Measurements from ENCODE around the gene CXorf66. TPM values are rescaled to one million over a fixed set of nuclear protein-coding genes. Genes with fewer than 3 reads are reported as not detected.
"Not testable (repeated sequence)": the region's sequence is repeated elsewhere in the genome, so short reads cannot be mapped to it uniquely, and the experiment has no call there.

Gene CXorf66, protein sequence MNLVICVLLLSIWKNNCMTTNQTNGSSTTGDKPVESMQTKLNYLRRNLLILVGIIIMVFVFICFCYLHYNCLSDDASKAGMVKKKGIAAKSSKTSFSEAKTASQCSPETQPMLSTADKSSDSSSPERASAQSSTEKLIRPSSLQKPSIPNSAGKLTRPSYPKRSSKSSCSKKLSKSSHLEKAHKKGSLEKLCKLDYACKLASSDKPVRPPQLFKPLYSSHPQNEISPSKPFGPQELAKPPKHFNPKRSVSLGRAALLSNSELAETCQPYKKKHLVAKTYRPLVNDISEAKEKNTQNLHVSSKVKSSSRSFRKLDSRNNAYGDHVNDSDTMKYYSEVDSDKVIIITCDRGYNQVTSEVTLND
- total RNA-seq: not detected

DNA sequence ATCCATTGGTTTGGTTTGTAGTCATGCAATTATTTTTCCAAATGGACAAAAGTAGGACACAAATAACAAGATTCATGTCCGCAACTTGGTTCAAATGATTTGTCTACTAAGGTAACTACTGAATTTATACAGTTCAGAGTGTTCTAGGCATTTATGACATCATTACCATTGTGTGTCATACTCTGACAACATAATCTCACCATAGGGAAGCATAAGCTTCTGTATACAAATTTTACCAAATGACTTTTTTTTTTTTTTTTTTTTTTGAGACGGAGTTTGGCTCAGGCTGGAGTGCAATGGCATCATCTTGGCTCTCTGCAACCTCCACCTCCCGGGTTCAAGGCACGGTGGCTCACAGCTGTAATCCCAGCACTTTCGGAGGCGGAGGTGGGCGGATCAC is at the start of gene CXorf66:
TSS of gene CXorf66 (minus strand) at position 101 of the 400 bp plus-strand sequence. CDS start at position 76, 25 bp downstream.
- Mint-ChIP-seq H3K4me1 (ENCODE audit: low read depth) (no peaks in the 10 kb centered on the region), H3K36me3 (ENCODE audit: insufficient read depth) (no peaks in the 10 kb centered on the region), H3K27me3 (ENCODE audit: low read depth) (no peaks in the 10 kb centered on the region), H3K9me3 (no peaks in the 10 kb centered on the region), H3K4me3 (no peak within 1 kb of the TSS)
- ATAC-seq: no peak
- DNase-seq: no peak

DNA sequence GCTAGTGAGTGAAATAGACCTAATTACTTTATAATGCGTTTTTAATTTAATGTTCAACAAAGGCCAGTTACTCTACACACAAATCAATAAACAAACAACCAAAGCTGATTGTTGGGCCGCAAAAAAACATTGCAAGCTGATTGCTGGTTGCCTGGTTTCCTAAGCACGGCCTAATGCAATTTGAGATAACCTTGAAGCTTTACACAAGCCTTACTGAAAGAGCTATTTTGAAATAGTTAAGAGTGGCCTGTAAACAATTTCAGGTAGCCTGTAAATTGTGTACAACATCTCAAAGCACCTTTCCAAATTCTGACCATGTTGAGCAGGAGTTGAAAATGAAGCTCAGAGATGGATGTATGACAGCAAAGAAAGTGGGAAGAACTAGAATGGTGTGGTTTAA is 17.5 kb upstream of the CXorf66 start:
- Mint-ChIP-seq H3K4me1 (ENCODE audit: low read depth) (no peaks in the 10 kb centered on the region), H3K36me3 (ENCODE audit: insufficient read depth) (no peaks in the 10 kb centered on the region), H3K4me3 (no peak overlapping the region), H3K9me3 (no peaks in the 10 kb centered on the region), H3K27me3 (ENCODE audit: low read depth) (no peaks in the 10 kb centered on the region)
- DNase-seq (no peak), ATAC-seq (no peak)

DNA sequence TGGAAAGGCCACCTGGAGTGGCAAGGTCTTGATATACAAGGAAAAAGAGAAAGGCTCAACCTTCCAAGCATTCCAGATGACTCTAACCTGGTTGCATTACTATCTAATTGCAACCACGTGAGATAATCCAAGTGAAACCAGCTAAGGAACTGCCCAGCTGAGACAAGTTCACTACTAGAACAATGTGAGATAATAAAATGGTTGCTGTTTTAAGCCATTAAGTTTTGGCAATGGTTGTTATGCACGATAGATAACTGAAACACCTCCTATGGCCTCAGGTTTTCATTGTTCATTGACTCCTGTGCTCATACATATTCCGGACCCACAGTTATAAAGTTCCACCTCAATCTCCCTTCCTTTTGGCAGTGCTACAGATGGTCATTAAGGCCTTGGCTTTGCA is 9.2 kb upstream of the CXorf66 start:
- H3K27me3 Mint-ChIP-seq (ENCODE audit: low read depth): peaks cover 4% of the 10 kb centered on the region

DNA sequence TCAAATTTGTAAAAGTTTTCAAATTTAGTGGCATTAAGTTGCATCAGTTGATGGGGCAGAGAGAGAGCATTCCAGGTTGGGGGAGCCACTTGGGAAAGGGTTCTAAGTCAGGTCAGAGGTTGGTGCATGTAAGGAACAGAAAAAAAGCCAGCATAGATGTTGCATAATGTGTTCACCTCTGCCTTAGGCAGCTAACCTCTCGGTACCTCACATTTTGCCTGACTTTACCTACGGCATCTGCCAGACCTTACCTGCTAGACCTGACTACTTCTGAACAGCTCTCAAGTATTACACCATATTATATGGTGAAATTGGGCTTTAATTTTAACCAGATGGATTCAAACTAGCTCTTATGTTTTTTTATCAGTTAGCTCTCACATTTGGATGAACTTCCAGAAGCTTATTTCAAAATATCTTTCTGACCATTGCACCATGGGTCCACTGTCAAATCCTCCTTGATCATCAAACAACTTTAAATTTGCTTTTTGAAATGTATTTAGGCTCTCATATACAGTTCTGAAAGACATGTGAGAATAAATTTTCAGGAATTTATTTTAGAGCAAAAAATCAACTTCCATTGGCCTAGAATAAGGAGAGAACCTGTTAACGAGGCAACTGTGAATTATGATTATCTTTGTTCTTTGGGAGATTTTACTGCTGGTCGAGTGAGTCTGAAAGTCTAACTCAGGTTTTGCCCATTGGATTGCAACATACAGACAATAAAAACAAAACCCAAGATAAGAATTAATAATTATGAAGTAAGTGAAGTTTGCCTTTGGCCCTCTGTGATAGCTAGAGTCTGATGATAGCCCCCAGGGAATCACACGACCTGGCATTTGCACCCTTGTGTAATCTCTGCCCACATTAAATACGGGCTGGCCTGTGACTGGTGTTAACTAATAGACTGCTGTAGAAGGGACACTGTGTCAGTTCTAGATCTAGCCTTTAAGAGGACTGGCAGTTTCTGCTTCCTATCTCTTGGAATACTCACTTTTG is 7.6 kb upstream of the CXorf66 start:
- Mint-ChIP-seq H3K27me3 (ENCODE audit: low read depth) (peaks cover 4% of the 10 kb centered on the region), H3K4me3 (no peak overlapping the region), H3K4me1 (ENCODE audit: low read depth) (no peaks in the 10 kb centered on the region), H3K36me3 (ENCODE audit: insufficient read depth) (no peaks in the 10 kb centered on the region), H3K9me3 (no peaks in the 10 kb centered on the region)
- ATAC-seq (no peak), DNase-seq (no peak)

More for the DNA sequence above, 9.2 kb upstream of the CXorf66 start:
- Mint-ChIP-seq H3K9me3 (no peaks in the 10 kb centered on the region), H3K4me1 (ENCODE audit: low read depth) (no peaks in the 10 kb centered on the region), H3K4me3 (no peak overlapping the region), H3K36me3 (ENCODE audit: insufficient read depth) (no peaks in the 10 kb centered on the region)
- DNase-seq (no peak), ATAC-seq (no peak)

DNA sequence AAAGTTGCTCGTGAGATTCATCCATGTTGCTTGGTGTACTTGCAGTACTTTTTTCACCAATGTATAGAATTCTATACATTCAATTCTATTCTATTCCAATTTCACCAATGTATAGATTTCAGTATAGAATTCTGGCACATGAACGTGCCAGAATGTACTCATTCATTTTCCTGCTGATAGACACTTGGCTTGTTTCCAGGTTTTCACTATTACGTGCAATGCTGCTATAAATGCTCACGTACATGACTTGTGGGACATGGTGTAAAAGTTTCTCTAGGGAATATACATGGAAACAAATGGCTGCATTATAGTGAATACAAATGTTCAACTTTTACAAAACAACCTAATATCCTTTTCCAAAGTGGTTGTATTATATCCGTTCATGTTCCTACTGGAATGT is 6.8 kb upstream of the CXorf66 start:
- no peak for ATAC-seq

DNA sequence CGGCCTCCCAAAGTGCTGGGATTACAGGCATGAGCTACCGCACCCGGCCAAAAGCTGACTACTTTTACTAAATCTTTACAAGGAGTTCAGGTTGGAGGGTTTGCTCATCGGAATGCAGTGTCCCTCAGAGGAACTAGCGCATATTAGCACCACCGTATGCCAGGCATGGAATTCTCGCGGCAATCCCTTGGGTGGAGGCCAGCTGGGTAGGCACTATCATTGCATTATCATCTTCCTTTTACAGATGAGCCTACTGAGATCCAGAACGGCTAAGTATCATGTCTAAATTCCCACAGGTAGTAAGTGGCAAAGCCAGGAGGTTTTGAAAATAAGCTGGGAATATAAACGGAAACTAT is 6.1 kb upstream of the CXorf66 start:
- H3K4me1 Mint-ChIP-seq (ENCODE audit: low read depth): no peaks in the 10 kb centered on the region
- no peaks in the 10 kb centered on the region for H3K9me3 Mint-ChIP-seq
- H3K4me3 Mint-ChIP-seq: no peak overlapping the region
- DNase-seq (no peak), ATAC-seq (no peak)
- H3K27me3 Mint-ChIP-seq (ENCODE audit: low read depth): peaks cover 4% of the 10 kb centered on the region
- H3K36me3 Mint-ChIP-seq (ENCODE audit: insufficient read depth): no peaks in the 10 kb centered on the region

More for the DNA sequence above, 6.8 kb upstream of the CXorf66 start:
- Mint-ChIP-seq H3K27me3 (ENCODE audit: low read depth) (peaks cover 4% of the 10 kb centered on the region), H3K9me3 (no peaks in the 10 kb centered on the region), H3K36me3 (ENCODE audit: insufficient read depth) (no peaks in the 10 kb centered on the region), H3K4me3 (no peak overlapping the region), H3K4me1 (ENCODE audit: low read depth) (no peaks in the 10 kb centered on the region)
- no peak for DNase-seq

DNA sequence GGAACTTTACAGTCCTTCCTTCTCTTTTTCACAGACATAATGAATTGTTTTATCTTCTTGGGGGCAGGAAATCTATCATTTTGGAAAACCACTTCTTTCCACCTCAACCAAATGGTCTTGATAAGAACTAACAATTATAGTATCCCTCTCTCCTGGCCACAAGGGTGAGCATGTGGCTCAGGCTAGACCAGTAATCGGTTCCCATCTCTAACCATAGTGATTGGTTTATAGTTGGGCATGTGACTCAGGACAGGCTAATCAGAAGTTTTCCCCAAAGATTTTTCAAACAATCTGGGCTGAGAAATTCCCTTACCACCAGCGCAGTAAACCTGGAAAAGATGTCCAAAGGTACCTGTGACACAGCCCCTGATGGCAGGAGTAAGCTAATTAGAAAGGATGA is 4.0 kb upstream of the CXorf66 start:
- Mint-ChIP-seq H3K4me1 (ENCODE audit: low read depth) (no peaks in the 10 kb centered on the region), H3K9me3 (no peaks in the 10 kb centered on the region), H3K27me3 (ENCODE audit: low read depth) (peaks cover 4% of the 10 kb centered on the region), H3K36me3 (ENCODE audit: insufficient read depth) (no peaks in the 10 kb centered on the region), H3K4me3 (no peak overlapping the region)
- no peak for DNase-seq
- ATAC-seq: no peak

DNA sequence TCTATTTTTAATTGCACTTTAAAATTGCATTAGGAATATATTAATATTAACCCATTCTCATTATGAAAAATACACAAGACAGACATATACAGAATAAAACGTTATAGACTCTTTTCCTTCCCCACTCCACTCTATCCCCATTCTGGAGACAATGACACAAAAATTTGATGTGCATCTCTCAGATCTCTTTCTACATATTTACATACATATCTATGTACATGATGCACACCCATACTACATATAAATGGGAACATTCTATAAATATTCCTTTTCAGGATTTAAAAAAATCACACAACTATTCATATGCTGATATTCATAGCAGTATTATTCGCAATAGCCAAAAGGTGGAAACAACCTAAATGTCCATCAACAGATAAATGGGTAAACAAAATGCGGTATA is 2.4 kb upstream of the CXorf66 start:
- peaks cover 4% of the 10 kb centered on the region for H3K27me3 Mint-ChIP-seq (ENCODE audit: low read depth)
- no peak for ATAC-seq
- no peaks in the 10 kb centered on the region for H3K4me1 Mint-ChIP-seq (ENCODE audit: low read depth)

DNA sequence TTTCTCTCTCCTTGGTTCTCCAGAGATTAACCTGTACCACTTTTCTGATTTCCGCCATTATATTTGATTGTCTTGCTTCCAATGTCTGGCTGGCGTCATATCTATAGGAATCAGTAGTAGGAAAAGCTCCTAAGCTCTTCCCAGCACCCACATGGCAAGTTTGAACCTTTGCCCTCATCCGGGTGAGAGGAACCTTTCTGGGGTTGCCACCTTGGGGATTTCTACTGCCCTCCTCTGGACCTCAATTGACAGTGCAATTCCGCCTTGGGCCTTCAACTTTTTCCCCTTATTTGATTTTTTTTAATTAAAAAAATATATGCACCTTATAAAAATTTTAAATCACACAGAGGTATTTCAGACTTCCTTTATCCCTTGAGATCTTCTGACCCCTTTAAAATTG is 2.0 kb upstream of the CXorf66 start:
- ATAC-seq (no peak), DNase-seq (no peak)
- H3K4me1 Mint-ChIP-seq (ENCODE audit: low read depth): no peaks in the 10 kb centered on the region
- H3K9me3 Mint-ChIP-seq: no peaks in the 10 kb centered on the region
- no peak overlapping the region for H3K4me3 Mint-ChIP-seq
- H3K36me3 Mint-ChIP-seq (ENCODE audit: insufficient read depth): no peaks in the 10 kb centered on the region
- H3K27me3 Mint-ChIP-seq (ENCODE audit: low read depth): peaks cover 4% of the 10 kb centered on the region

More for the DNA sequence above, 2.4 kb upstream of the CXorf66 start:
- H3K36me3 Mint-ChIP-seq (ENCODE audit: insufficient read depth): no peaks in the 10 kb centered on the region
- H3K4me3 Mint-ChIP-seq: no peak overlapping the region
- no peaks in the 10 kb centered on the region for H3K9me3 Mint-ChIP-seq
- DNase-seq: no peak

DNA sequence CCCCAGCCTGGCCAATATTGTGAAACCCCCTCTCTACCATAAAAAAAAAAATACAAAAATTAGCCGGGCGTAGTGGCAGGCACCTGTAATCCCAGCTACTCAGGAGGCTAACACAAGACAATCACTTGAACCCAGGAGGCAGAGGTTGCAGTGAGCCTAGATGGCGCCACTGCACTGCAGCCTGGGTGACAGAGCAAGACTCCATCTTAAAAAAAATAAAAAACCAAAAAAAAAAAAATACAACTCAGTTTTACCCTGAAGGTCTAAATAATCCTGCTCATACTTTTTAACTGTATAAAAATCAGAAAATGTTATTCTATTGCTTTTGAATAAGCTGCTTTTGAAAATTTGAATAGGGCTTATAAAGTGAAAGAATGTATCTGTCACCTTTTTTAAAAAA is 838 bp upstream of the CXorf66 start:
- not testable (repeated sequence) for H3K9me3 Mint-ChIP-seq; H3K4me3 Mint-ChIP-seq; ATAC-seq; H3K36me3 Mint-ChIP-seq (ENCODE audit: insufficient read depth); DNase-seq; H3K4me1 Mint-ChIP-seq (ENCODE audit: low read depth); H3K27me3 Mint-ChIP-seq (ENCODE audit: low read depth)

DNA sequence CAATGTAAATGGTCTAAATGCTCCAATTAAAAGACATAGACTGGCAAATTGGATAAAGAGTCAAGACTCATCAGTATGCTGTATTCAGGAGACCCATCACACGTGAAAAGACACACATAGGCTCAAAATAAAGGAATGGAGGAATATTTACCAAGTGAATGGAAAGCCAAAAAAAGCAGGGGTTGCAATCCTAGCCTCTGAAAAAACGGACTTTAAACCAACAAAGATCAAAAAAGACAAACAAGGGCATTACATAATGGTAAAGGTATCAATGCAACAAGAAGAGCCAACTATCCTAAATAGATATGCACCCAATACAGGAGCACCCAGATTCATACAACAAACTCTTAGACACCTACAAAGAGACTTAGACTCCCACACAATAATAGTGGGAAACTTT is 4.2 kb downstream of the CXorf66 start:
- not testable (repeated sequence) for H3K27me3 Mint-ChIP-seq (ENCODE audit: low read depth); DNase-seq; H3K9me3 Mint-ChIP-seq; H3K4me1 Mint-ChIP-seq (ENCODE audit: low read depth); H3K36me3 Mint-ChIP-seq (ENCODE audit: insufficient read depth); H3K4me3 Mint-ChIP-seq; ATAC-seq

DNA sequence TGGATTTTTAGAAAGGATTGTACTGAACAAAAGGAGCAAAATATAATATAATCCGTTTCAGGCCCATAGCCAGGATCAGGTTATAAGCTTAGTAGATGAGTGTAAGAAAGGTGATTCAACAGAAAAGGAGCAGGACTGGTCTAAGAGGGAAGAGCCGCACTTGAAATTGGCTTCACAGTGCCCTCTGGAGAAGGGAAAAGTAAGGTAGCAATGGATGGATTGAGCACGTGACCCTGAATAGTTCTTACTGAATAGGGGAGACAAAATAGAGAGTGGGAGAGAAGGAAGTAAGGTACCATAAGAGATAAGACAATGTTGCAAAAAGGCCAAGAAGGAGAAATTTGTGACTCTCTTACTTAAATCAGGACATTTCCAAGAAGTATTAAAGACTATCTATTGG is 15.6 kb downstream of the CXorf66 start:
- ATAC-seq (no peak), DNase-seq (no peak)
- H3K4me3 Mint-ChIP-seq: no peak overlapping the region
- H3K4me1 Mint-ChIP-seq (ENCODE audit: low read depth): no peaks in the 10 kb centered on the region
- H3K9me3 Mint-ChIP-seq: no peaks in the 10 kb centered on the region
- peaks cover 2% of the 10 kb centered on the region for H3K27me3 Mint-ChIP-seq (ENCODE audit: low read depth)
- H3K36me3 Mint-ChIP-seq (ENCODE audit: insufficient read depth): no peaks in the 10 kb centered on the region

DNA sequence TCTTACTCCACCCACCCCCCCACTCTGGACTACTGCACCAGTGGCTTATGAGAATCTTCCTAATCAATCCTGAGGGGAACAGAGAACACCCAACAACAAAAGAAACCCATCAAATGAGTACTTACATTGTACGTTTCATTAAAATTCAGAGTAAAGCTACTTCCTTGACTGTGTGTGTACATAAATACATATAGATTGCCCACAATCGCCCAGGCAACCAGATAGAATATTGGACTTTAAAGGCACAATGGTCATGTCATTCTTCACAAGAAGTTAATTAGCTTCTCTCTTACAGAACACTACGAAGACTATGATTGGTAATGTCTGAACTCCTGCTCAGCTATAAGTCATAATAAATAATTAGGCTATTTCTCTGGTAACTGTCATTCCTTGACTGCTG is 20.2 kb downstream of the CXorf66 start:
- no peak for DNase-seq

DNA sequence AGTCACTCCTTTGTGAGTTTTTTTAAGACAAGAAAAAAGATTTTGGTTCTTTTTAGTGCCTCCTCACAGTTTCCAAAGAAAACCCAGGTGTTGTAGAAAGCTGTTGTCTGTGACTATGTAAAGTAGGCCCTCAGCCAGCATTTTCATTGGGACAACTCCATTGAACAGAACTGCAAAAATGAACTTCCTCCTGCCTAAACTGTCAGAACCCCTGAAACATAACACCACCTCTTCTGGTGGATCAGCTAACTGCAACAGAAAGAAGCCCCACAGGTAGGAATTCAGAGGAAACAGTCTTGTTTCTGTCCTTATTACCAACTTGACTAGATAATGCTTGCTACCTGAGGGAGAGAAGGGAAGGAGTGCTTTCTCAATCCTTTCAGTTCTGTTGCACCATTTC is 29.1 kb downstream of the CXorf66 start:
- ATAC-seq (no peak), DNase-seq (no peak)
- Mint-ChIP-seq H3K4me1 (ENCODE audit: low read depth) (peaks cover 4% of the 10 kb centered on the region), H3K36me3 (ENCODE audit: insufficient read depth) (no peaks in the 10 kb centered on the region), H3K9me3 (no peaks in the 10 kb centered on the region), H3K4me3 (no peak overlapping the region), H3K27me3 (ENCODE audit: low read depth) (no peaks in the 10 kb centered on the region)

More for the DNA sequence above, 20.2 kb downstream of the CXorf66 start:
- Mint-ChIP-seq H3K4me3 (no peak overlapping the region), H3K9me3 (no peaks in the 10 kb centered on the region), H3K4me1 (ENCODE audit: low read depth) (no peaks in the 10 kb centered on the region), H3K27me3 (ENCODE audit: low read depth) (peaks cover 2% of the 10 kb centered on the region), H3K36me3 (ENCODE audit: insufficient read depth) (no peaks in the 10 kb centered on the region)
- ATAC-seq: no peak

DNA sequence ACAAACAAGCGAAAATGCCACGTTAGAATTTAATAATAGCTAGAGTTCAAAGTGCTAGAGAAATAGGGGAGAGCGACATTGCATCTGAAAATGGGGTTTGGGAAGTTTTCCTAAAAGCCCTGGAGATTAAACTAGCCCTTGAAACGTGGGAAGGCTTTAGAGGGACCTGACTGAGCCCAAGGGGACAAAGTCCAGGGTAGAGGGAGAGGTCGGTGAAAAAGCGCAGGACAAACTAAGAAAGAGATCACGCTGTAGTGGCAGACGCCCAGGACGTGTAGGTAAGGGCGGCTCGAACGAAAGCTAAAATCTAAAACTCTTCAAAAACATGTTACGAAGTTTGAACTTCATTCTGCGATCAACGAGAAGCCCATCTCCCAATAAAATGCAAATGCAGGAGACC is 31.4 kb downstream of the CXorf66 start:
- peak overlapping the region; percentile 88 for H3K4me3 Mint-ChIP-seq
- ATAC-seq: no peak
- no peak for DNase-seq
- no peaks in the 10 kb centered on the region for H3K9me3 Mint-ChIP-seq
- H3K27me3 Mint-ChIP-seq (ENCODE audit: low read depth): no peaks in the 10 kb centered on the region
- H3K4me1 Mint-ChIP-seq (ENCODE audit: low read depth): peaks cover 21% of the 10 kb centered on the region
- no peaks in the 10 kb centered on the region for H3K36me3 Mint-ChIP-seq (ENCODE audit: insufficient read depth)
